ENCODE measurements around the gene SMC5. TPM values are rescaled to one million over a fixed set of nuclear protein-coding genes. Genes with fewer than 3 reads are reported as not detected.
A peak's percentile ranks its signal among the peaks of the same experiment; 100 is the strongest.
"Not testable (repeated sequence)": the region's sequence is repeated elsewhere in the genome, so short reads cannot be mapped to it uniquely, and the experiment has no call there.

The SMC5 gene
- 10 to 100 TPM; 26.5 to 31.1 TPM for total RNA-seq
- 144 to 160 reads per million in 2 donors for total RNA-seq

DNA sequence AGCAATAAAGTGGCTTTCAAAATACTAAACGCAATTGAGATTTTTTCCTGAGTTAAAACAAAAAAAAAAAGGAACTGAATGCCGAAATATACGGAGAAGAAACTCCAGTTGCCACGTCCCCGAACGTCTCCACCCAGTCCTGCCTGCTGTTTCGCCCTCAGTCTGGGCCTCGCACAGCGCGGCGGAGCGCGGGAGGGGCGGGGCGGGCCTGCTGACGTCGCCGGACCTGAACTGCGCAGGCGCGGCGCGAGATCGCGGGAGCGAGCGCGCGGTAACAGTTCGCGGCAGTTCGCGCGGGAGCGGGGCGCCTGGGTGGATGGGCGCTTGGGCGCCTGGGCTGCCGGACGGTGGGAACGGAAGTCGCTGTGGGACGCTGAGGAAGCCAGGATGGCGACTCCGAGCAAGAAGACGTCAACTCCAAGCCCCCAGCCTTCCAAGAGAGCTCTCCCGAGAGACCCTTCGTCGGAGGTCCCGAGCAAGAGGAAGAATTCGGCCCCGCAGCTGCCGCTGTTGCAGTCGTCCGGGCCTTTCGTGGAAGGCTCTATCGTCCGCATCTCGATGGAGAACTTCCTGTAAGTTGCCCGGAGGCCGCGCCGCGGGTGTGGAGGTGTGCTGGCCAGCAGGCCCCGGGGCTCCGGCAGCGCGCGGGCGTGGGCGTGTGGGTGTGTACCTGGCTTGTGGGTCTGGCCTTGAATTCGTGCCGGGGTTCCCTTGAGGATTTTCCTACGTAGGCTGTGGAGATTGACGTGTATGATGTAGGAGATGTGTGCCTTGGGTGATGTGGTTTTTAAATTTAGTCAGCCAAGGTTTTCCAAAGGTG is at the start of gene SMC5:
Gene SMC5, plus strand, starts transcription at position 287 of the 820 bp plus-strand sequence. Its CDS starts 101 bp downstream, at position 388.
- DNase-seq (peak; percentile 86 to 89 (median 87)), ATAC-seq (peak; percentile 89)
- H3K4me3 Mint-ChIP-seq, result peak within 1 kb of the TSS; percentile 97
- H3K36me3 Mint-ChIP-seq (ENCODE audit: low read depth), result peaks cover 9% of the 10 kb centered on the region
- H3K27ac Mint-ChIP-seq, result peak within 1 kb of the TSS; percentile 97
- H3K4me1 Mint-ChIP-seq, result peaks cover 47% of the 10 kb centered on the region
- no peaks in the 10 kb centered on the region for H3K9me3 ChIP-seq (ENCODE audit: control insufficient read depth, low read length, poor library complexity, severe bottlenecking)
- no peaks in the 10 kb centered on the region for H3K27me3 Mint-ChIP-seq

DNA sequence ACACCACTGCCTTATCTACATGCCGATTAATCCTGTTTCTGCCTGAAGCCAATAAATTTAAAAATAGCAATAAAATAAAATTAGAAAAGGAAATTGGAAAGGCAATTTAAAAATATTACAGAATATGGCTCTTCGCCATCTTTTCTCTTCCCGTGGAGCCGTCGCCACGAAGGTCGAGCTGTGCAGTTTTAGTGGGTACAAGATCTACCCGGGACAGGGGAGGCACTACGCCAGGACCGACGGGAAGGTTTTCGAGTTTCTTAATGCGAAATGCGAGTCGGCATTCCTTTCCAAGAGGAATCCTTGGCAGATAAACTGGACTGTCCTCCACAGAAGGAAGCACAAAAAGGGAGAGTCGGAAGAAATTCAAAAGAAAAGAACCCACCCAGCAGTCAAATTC is 41.7 kb upstream of the SMC5 start:
- Mint-ChIP-seq H3K36me3 (ENCODE audit: low read depth) (peaks cover 11% of the 10 kb centered on the region), H3K27me3 (no peaks in the 10 kb centered on the region), H3K4me3 (no peak overlapping the region), H3K4me1 (no peaks in the 10 kb centered on the region), H3K27ac (no peak overlapping the region)
- ATAC-seq (no peak), DNase-seq (no peak)
- H3K9me3 ChIP-seq (ENCODE audit: control insufficient read depth, low read length, poor library complexity, severe bottlenecking), result no peaks in the 10 kb centered on the region

DNA sequence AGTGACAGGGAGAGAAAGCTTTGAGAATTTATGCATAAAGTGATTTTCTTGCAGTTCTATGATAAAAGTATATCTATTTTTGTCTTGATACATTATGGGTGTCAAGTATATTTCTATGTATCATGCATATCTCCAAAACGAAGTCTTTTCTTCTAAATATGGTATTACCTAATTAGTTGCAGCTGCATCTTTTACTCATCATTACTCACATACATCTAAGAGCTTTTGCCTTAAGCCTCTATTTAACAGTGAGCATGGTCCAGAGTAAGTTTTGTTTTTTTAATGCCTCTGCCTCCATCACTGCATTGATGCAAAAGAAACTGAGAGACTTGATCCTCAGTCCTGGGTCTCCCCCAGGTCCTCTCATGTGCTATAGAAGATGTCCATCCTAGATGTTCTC is 40.0 kb upstream of the SMC5 start:
- H3K27ac Mint-ChIP-seq, result no peak overlapping the region
- H3K27me3 Mint-ChIP-seq, result no peaks in the 10 kb centered on the region
- H3K9me3 ChIP-seq (ENCODE audit: control insufficient read depth, low read length, poor library complexity, severe bottlenecking), result no peaks in the 10 kb centered on the region
- no peak overlapping the region for H3K4me3 Mint-ChIP-seq
- ATAC-seq (no peak), DNase-seq (no peak)
- H3K36me3 Mint-ChIP-seq (ENCODE audit: low read depth), result peaks cover 13% of the 10 kb centered on the region
- no peaks in the 10 kb centered on the region for H3K4me1 Mint-ChIP-seq

DNA sequence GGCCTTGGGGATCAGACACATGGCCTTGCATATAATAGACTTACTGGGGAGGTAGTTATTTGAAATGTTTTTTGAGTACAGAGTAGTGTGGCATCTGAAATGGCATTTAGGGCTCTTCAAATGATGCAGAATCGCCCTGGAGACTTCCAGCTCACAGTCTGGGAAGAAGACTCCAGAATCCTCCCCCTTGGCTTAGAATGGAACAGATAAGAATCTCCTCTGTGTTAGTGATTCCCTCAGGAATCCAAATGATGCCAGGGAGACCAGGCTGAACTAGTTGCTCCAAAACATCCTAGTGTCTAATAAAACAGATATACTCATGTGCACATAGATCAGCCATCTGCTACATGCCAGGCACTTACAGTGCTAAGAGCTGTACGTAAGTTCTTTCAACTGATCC is 38.6 kb upstream of the SMC5 start:
- Mint-ChIP-seq H3K4me3 (no peak overlapping the region), H3K27me3 (no peaks in the 10 kb centered on the region), H3K27ac (no peak overlapping the region), H3K4me1 (no peaks in the 10 kb centered on the region), H3K36me3 (ENCODE audit: low read depth) (peaks cover 8% of the 10 kb centered on the region)
- ATAC-seq, result no peak
- no peak for DNase-seq
- no peaks in the 10 kb centered on the region for H3K9me3 ChIP-seq (ENCODE audit: control insufficient read depth, low read length, poor library complexity, severe bottlenecking)

DNA sequence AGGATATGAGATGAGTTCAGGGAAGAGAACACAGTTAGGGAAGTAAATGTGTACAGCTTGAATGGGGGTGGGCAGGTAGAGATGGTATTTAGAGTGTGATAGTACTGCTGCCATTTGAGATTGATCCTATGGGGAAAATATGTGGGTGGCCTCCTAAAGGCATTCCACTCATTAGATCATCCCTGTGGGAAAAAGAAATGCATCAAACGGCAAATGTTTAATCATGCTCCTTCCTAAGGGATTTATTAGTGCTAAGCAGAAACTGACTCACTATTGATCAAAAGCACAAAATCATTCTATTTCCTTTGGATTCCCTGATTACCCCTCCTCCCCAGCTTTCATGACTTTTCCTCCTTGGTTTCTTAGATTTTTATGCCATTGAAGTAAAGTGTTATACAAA is 36.4 kb upstream of the SMC5 start:
- Mint-ChIP-seq H3K36me3 (ENCODE audit: low read depth) (peaks cover 8% of the 10 kb centered on the region), H3K4me1 (no peaks in the 10 kb centered on the region), H3K27me3 (no peaks in the 10 kb centered on the region), H3K27ac (no peak overlapping the region), H3K4me3 (no peak overlapping the region)
- no peaks in the 10 kb centered on the region for H3K9me3 ChIP-seq (ENCODE audit: control insufficient read depth, low read length, poor library complexity, severe bottlenecking)
- no peak for DNase-seq
- no peak for ATAC-seq

DNA sequence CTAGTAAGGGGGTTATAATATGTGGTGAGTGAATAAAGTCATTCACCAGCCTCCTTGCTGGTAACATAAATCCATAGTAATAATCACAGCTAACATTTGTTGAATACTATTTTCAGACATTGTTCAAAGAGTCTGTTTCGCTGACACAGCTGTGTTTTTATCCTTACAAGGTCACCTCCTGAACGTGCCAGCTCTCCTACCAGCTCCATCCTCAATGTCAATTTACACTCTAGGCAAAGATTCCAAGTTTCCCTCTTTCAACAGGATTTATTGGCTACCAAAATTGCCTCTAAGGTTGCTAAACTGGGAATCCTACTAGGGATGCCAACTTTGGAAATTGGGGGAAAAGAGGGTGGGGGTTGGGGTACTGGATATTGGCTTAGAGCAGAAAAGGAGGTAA is 30.7 kb upstream of the SMC5 start:
- ATAC-seq, result no peak
- peaks cover 2% of the 10 kb centered on the region for H3K27me3 Mint-ChIP-seq
- no peak overlapping the region for H3K4me3 Mint-ChIP-seq
- H3K4me1 Mint-ChIP-seq, result no peaks in the 10 kb centered on the region
- DNase-seq, result no peak
- no peak overlapping the region for H3K27ac Mint-ChIP-seq
- peaks cover 2% of the 10 kb centered on the region for H3K36me3 Mint-ChIP-seq (ENCODE audit: low read depth)
- H3K9me3 ChIP-seq (ENCODE audit: control insufficient read depth, low read length, poor library complexity, severe bottlenecking), result no peaks in the 10 kb centered on the region

DNA sequence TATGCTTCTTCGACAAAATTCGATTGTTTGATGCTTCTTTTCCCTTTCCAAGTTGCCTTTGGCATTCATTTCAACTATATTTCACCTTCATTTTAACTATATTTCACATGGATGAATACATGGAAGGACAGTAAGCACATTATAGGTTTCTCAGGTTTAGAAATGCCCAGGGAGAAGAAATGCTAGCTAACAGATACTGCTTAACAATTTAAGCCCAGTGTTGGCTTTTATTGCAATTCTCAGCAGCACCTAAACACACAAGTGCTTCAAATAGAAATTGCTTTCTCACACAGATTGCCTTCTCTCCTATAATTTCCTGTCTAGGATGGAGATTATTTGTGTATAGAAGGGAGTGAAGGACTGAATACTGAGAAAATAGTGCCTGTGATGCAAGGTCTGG is 30.2 kb upstream of the SMC5 start:
- Mint-ChIP-seq H3K4me3 (no peak overlapping the region), H3K36me3 (ENCODE audit: low read depth) (peaks cover 3% of the 10 kb centered on the region), H3K4me1 (no peaks in the 10 kb centered on the region), H3K27me3 (peaks cover 7% of the 10 kb centered on the region), H3K27ac (no peak overlapping the region)
- H3K9me3 ChIP-seq (ENCODE audit: control insufficient read depth, low read length, poor library complexity, severe bottlenecking), result no peaks in the 10 kb centered on the region
- no peak for ATAC-seq
- no peak for DNase-seq

DNA sequence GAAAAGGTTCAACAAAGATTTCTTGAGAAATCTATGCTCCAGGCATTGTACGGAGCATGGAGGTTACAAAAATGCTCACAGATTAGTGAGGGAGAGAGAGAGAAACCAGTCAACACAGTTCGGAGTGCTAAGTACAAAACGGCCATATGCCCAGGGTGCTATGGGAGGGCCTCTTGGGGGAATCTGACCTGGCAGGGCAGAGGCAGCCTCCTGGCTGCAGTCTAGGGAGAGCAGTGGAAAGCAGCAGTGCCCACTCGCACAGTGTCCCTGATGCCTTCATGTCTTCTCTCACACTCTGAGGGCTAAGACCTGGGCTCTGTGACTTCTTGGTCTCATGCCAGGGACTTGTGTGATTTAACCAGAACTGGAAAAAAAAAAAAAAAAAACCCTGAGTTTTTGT is 29.8 kb upstream of the SMC5 start:
- no peaks in the 10 kb centered on the region for H3K4me1 Mint-ChIP-seq
- ATAC-seq (no peak), DNase-seq (no peak)
- no peak overlapping the region for H3K27ac Mint-ChIP-seq
- peaks cover 8% of the 10 kb centered on the region for H3K27me3 Mint-ChIP-seq
- no peak overlapping the region for H3K4me3 Mint-ChIP-seq
- peaks cover 4% of the 10 kb centered on the region for H3K36me3 Mint-ChIP-seq (ENCODE audit: low read depth)
- H3K9me3 ChIP-seq (ENCODE audit: control insufficient read depth, low read length, poor library complexity, severe bottlenecking), result no peaks in the 10 kb centered on the region

DNA sequence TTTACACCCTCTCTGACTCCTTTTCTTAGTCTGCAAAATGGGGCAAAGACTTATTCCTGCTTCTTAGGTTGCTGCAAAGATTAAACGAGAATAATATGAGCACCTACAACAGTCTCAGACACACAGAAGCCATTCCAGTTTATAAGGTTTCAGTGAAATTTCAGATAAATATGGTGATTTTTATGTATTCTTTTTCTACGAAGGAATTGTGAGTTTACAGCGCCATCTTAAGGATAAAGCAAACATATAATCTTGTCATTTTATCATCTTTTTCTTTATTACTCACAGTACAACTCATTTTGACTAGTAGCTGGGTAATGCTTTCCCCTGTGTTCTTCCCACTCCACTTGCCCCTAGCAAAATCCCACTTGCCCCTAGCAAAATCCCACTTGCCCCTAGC is 29.2 kb upstream of the SMC5 start:
- Mint-ChIP-seq H3K27me3 (peaks cover 8% of the 10 kb centered on the region), H3K36me3 (ENCODE audit: low read depth) (peaks cover 4% of the 10 kb centered on the region), H3K27ac (no peak overlapping the region), H3K4me1 (no peaks in the 10 kb centered on the region), H3K4me3 (no peak overlapping the region)
- no peak for DNase-seq
- H3K9me3 ChIP-seq (ENCODE audit: control insufficient read depth, low read length, poor library complexity, severe bottlenecking), result no peaks in the 10 kb centered on the region
- no peak for ATAC-seq

DNA sequence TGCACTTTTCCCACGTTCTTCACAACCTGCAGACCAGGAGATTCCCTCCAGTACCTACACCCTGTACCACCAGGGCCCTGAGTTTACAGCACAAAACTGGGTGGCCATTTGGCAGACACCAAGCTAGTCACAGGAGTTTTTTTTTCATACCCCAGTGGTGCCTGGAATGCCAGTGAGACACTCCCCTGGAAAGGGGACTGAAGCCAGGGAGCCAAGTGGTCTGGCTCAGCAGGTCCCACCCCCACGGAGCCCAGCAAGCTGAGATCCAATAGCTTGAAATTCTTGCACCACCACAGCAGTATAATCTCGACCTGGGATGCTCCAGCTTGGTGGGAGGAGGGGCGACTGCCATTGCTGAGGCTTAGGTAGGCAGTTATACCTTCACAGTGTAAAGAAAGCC is 26.3 kb upstream of the SMC5 start:
- H3K9me3 ChIP-seq (ENCODE audit: control insufficient read depth, low read length, poor library complexity, severe bottlenecking), result no peaks in the 10 kb centered on the region
- H3K36me3 Mint-ChIP-seq (ENCODE audit: low read depth), result peaks cover 4% of the 10 kb centered on the region
- H3K4me1 Mint-ChIP-seq, result no peaks in the 10 kb centered on the region
- H3K27me3 Mint-ChIP-seq, result peaks cover 8% of the 10 kb centered on the region
- ATAC-seq (no peak), DNase-seq (no peak)
- no peak overlapping the region for H3K4me3 Mint-ChIP-seq
- no peak overlapping the region for H3K27ac Mint-ChIP-seq

DNA sequence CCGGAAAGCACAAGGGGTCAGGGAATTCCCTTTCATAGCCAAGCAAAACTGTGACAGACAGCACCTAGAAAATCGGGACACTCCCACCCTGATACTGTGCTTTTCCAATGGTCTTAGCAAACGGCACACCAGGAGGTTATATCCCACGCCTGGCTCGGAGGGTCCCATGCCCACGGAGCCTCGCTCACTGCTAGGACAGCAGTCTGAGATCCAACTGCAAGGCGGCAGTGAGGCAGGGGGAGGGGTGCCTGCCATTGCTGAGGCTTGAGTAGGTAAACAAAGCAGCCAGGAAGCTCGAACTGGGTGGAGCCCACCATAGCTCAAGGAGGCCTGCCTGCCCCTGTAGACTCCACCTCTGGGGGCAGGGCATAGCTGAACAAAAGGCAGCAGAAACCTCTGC is 24.6 kb upstream of the SMC5 start:
- not testable (repeated sequence) for DNase-seq, H3K4me3 Mint-ChIP-seq

DNA sequence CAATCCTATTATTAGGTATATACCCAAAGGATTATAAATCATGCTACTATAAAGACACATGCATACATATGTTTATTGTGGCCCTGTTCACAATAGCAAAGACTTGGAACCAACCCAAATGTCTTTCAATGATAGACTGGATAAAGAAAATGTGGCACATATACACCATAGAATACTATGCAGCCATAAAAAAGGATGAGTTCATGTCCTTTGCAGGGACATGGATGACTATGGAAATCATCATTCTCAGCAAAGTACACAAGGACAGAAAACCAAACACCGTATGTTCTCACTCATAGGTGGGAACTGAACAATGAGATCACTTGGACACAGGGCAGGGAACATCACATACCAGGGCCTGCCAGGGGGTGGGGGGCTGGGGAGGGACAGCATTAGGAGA is 12.8 kb upstream of the SMC5 start:
- H3K36me3 Mint-ChIP-seq (ENCODE audit: low read depth); H3K4me3 Mint-ChIP-seq; H3K4me1 Mint-ChIP-seq; H3K27me3 Mint-ChIP-seq; ATAC-seq; H3K9me3 ChIP-seq (ENCODE audit: control insufficient read depth, low read length, poor library complexity, severe bottlenecking); H3K27ac Mint-ChIP-seq; DNase-seq: not testable (repeated sequence)

More for the DNA sequence above, 24.6 kb upstream of the SMC5 start:
- H3K4me1 Mint-ChIP-seq; H3K9me3 ChIP-seq (ENCODE audit: control insufficient read depth, low read length, poor library complexity, severe bottlenecking); H3K27ac Mint-ChIP-seq; H3K27me3 Mint-ChIP-seq; H3K36me3 Mint-ChIP-seq (ENCODE audit: low read depth); ATAC-seq: not testable (repeated sequence)

DNA sequence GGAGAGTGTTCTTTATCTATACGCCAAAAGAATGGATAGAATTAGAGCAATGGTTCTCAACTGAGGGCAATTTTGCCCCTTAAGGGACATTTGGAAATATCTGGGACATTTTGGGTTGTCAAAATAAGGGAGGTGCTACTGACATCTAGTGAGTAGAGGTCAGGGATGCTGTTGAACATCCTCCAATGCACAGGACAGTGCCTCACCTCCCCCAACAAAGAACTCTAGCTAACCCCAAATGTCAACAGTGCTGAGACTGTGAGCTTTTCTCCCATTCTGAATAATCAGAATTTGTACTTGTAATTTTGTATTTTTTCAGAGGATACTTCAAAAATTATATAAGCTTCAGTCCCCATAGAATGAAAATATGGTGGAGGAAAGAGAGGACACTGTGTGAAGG is 8.6 kb upstream of the SMC5 start:
- ATAC-seq, result no peak
- H3K9me3 ChIP-seq (ENCODE audit: control insufficient read depth, low read length, poor library complexity, severe bottlenecking), result no peaks in the 10 kb centered on the region
- H3K27ac Mint-ChIP-seq, result no peak overlapping the region
- H3K36me3 Mint-ChIP-seq (ENCODE audit: low read depth), result peaks cover 2% of the 10 kb centered on the region
- H3K4me1 Mint-ChIP-seq, result peaks cover 3% of the 10 kb centered on the region
- no peak for DNase-seq
- H3K4me3 Mint-ChIP-seq, result no peak overlapping the region
- no peaks in the 10 kb centered on the region for H3K27me3 Mint-ChIP-seq

DNA sequence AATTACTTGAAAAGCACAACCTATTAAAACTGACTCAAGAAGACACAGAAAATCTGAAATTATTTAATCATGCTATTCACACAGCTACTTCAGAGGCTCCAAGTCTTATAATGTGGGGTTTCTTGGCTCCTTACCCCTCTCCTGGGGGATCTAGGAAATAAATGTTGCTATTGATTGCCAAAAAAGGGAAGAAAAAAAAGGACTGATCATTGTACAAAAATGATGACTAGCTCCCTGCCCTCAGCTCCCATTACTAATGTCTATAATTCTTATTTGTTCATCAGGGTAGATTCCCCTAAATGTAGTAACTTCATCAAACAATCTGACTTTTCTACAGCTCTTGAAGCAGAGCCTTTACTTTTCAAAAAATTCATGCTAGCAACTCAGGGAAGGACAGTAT is 3.3 kb upstream of the SMC5 start:
- ATAC-seq (no peak), DNase-seq (no peak)
- H3K4me3 Mint-ChIP-seq, result no peak overlapping the region
- H3K27me3 Mint-ChIP-seq, result no peaks in the 10 kb centered on the region
- H3K9me3 ChIP-seq (ENCODE audit: control insufficient read depth, low read length, poor library complexity, severe bottlenecking), result no peaks in the 10 kb centered on the region
- H3K36me3 Mint-ChIP-seq (ENCODE audit: low read depth), result peaks cover 2% of the 10 kb centered on the region
- peaks cover 22% of the 10 kb centered on the region for H3K4me1 Mint-ChIP-seq
- no peak overlapping the region for H3K27ac Mint-ChIP-seq
